PC-3 (cell line): ENCODE results near the gene MACROH2A1.

Experiments
- CTCF ChIP-seq: fragments of 300-600 bp; sonication (generic); conservative IDR thresholded peaks from 2 replicates; pipeline ENCODE4 v1.5.1; 2017; ENCODE audit warnings: antibody characterized with exemption, low read depth, mild to moderate bottlenecking, low read length
- EZH2 ChIP-seq: fragments of 300-600 bp; sonication (generic); IDR thresholded peaks from one replicate; pipeline ENCODE4 v1.6.1; 2017; ENCODE audit warnings: antibody characterized with exemption, mild to moderate bottlenecking, low read length; ENCODE audit not compliant: unreplicated experiment

DNA sequence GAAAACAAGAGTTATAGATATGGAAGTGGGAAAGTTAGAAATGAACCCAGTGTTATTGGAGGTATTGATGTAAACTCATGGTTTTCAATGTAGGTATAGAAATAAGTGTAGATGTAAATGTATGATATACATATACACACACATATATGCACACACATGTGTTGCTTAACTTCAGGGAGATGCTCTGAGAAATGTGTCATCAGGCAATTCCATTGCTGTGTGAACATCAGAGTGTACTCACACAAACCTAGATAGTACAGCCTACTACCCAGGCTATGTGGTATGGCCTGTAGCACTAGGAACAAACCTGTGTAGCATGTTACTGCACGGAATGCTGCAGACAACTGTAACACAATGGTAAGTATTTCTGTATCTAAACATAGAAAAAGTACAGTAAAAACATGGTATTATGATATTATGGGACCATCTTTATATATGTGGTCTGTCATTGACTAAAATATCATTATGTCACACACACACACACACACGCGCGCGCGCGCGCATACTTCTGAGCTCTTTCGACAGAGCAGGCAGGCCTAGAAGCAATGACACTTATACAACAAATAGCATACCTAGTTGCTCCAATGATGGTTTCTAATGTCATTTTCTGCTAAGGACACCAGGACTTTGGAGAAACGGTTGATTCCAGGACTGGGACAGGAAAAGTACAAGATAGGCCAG lies 86.6 kb downstream of the MACROH2A1 start:
- TF ChIP-seq CTCF (no peak), EZH2 (no peak)
